Psoas muscle (tissue), 8 donors: ENCODE results near the gene NSMCE3. TPM values are rescaled to one million over a fixed set of nuclear protein-coding genes. Genes with fewer than 3 reads are reported as not detected.

Experiments used
- ATAC-seq, 4 donors: fragments of 200-7000 bp; cut with Tn5 transposase; one replicate each; pipeline ENCODE4 v1.9.1; 2020; ENCODE audit warnings: moderate library complexity in 3 of 4, mild to moderate bottlenecking in 2 of 4
- DNase-seq, 2 donors: peaks; one replicate each; pipeline ENCODE4 v3.0.0-alpha.2; 2020
- H3K27ac ChIP-seq: fragments of 200-600 bp; one replicate; pipeline ENCODE4 v1.8.0; 2022
- H3K27me3 ChIP-seq, 3 donors: fragments of 200-600 bp in 1 of 3; one replicate each; pipeline versions ENCODE4 v1.6.1 to v1.8.0; 2013 to 2022; ENCODE audit warnings: low read length in 2 of 3, mild to moderate bottlenecking in 2 of 3, moderate library complexity in 1 of 3; ENCODE audit not compliant: insufficient read depth in 3 of 3
- H3K36me3 ChIP-seq, 2 donors: fragments of 200-600 bp in 1 of 2; one replicate each; pipeline versions ENCODE4 v1.6.1 to v1.8.0; 2013 to 2022; ENCODE audit warnings: low read depth in 1 of 2, mild to moderate bottlenecking in 1 of 2, moderate library complexity in 1 of 2; ENCODE audit not compliant: insufficient read depth in 1 of 2
- H3K4me1 ChIP-seq: fragments of 200-600 bp; one replicate; pipeline ENCODE4 v1.8.0; 2022
- H3K4me3 ChIP-seq: fragments of 200-600 bp; one replicate; pipeline ENCODE4 v1.8.0; 2022; ENCODE audit warnings: mild to moderate bottlenecking
- H3K9me3 ChIP-seq: fragments of 200-600 bp; one replicate; pipeline ENCODE4 v1.8.0; 2022
- WGBS, 3 donors: extraction: QIAGEN DNeasy Blood & Tissue Kit; methylation state at CpG; one replicate each; pipeline versions ENCODE4 v1.1.6 to v1.1.7; 2013; 5-methylcytosine and 5-hydroxymethylcytosine counted together
- intact Hi-C, 2 donors: fragments of 100-400 bp; cut with DNase I; formaldehyde crosslinking; loops; one replicate each; pipeline versions ENCODE4 v1.11.0 to v1.14.2; 2022
- polyA plus RNA-seq, 3 donors: library from polyadenylated mRNA; stranded (reverse); fragments of 200-250 nt; gene quantifications; one replicate each; pipeline ENCODE4 v1.2.3, GENCODE V29; 2013
- total RNA-seq, 4 donors: library from RNA; stranded (reverse); fragmentation: NEBNext Ultra II Directional in 2 of 4; extraction: Animal tissue kit (Norgen Biotek cat#: 25700) in 2 of 4; gene quantifications; one replicate each; pipeline versions ENCODE4 v1.2.1 to v1.2.4, GENCODE V29; 2021 to 2023
- TF ChIP-seq, protein P1 (sequence below): fragments of 200-600 bp; IDR thresholded peaks from one replicate; pipeline ENCODE4 v1.8.0; 2022; ENCODE audit warnings: antibody characterized with exemption
- donor health status: healthy with polysubstance abuse.
- donor health status: DM: no; HTN: no; CAD: no; lungs with moderate emphysema.
- donor health status: Bipolar disorder and iron deficiency.
- donor health status: healthy.
- donor health status: DM: yes; HTN: yes; CAD: no.
- donor health status: DM: no; HTN: no; CAD: no.
- donor health status: DM: no; HTN: no; CAD: no.
- donor health status: DM: yes; HTN: yes; CAD: no.

NSMCE3 gene
- total and polyA plus RNA-seq, 7 donors = 4.6 to 6.5 (median 5.5) TPM

DNA sequence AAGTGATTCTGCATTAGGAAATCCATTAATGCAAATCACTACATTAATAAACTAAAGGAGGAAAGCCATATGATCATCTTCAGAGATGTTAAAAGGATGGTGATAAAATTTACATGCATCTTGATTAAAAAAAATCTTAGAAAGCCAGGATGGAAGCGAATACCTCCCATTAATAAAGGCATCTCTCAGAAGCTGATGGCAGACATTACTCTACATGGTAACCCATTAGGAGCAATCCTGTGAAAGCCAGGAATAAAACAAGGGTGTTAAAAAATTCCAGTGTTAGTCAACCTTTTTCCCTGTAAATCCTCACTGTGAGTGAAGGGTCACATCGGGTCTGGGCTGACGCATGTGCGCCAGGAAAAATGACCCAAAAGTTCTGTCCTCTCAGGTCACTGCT lies 25.5 kb downstream of the NSMCE3 start:
- no peak overlapping the region for H3K4me3 ChIP-seq
- H3K9me3 ChIP-seq = peaks cover 10% of the 10 kb centered on the region
- no peaks in the 10 kb centered on the region for H3K4me1 ChIP-seq
- WGBS, 3 donors = 84 to 92% (median 87%) methylated on average over 4 of the region's 4 CpGs
- intact Hi-C loops = no loop called here
- DNase-seq (no peak), ATAC-seq (no peak)
- H3K27ac ChIP-seq = no peak overlapping the region
- TF ChIP-seq, protein P1, sequence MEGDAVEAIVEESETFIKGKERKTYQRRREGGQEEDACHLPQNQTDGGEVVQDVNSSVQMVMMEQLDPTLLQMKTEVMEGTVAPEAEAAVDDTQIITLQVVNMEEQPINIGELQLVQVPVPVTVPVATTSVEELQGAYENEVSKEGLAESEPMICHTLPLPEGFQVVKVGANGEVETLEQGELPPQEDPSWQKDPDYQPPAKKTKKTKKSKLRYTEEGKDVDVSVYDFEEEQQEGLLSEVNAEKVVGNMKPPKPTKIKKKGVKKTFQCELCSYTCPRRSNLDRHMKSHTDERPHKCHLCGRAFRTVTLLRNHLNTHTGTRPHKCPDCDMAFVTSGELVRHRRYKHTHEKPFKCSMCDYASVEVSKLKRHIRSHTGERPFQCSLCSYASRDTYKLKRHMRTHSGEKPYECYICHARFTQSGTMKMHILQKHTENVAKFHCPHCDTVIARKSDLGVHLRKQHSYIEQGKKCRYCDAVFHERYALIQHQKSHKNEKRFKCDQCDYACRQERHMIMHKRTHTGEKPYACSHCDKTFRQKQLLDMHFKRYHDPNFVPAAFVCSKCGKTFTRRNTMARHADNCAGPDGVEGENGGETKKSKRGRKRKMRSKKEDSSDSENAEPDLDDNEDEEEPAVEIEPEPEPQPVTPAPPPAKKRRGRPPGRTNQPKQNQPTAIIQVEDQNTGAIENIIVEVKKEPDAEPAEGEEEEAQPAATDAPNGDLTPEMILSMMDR = no peak
- no peaks in the 10 kb centered on the region for H3K36me3 ChIP-seq
- H3K27me3 ChIP-seq = no peaks in the 10 kb centered on the region

DNA sequence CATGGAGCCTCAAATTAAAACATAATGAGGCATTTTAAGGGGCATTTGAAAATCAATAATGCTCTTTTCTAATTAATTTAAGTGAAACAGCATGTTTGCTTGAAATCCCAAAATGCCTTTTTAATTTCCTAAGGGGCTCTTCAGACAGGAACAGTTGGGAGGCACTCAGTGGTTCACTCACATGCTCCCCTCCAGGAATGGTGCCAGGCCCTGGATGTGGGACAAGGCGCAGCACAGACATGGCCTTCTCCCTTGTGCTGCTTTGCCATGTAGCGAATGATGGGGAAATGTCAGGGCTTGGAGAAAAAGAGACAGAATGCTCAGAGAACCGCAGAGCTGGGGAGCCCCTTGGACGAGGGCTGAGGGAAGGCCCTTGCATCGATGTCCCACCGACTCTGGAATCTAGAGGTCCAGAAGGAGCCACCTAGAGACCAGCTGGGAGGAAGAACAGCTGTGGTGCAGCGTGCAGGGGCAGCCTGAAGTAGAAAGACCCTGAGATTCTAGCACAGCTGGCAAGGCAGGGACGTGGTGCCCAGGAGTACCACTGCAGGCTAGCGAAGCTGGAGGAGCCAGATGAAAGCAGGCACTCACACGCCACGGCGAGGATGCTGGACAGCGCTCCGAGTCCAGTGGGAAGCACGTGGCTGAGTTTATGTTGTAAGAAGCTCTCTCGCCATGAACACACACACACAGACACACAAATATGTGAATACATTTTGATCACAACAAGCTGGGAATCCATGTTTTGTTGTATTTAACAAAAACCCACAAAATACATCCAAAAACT lies 27.0 kb downstream of the NSMCE3 start:
- TF ChIP-seq, protein P1 = no peak
- Histone ChIP-seq H3K36me3 (no peaks in the 10 kb centered on the region), H3K27ac (no peak overlapping the region), H3K4me3 (no peak overlapping the region), H3K4me1 (no peaks in the 10 kb centered on the region), H3K9me3 (no peaks in the 10 kb centered on the region), H3K27me3 (no peaks in the 10 kb centered on the region)
- DNase-seq (no peak), ATAC-seq (no peak)
- intact Hi-C loops = no loop called here
- 29 to 44% (median 32%) methylated on average over 16 of the region's 16 CpGs for WGBS, 3 donors

DNA sequence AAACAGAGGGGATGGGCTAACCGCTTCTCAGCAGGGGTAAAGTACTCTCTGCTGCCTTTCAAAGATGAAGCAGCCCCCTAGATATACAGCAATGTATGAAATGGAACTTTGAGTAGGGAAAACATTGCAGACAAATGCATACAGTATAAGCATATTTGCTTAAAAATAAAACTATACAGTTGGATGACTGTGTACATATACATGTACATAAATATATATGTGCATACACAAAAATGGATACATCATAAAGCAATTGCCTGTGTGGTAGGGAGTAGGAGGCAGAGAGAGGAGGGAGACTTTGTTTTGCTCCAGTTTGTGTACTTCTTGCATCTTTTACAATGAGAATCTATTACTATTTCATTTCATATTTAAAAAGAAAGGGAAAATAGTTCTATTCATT lies 28.4 kb downstream of the NSMCE3 start:
- intact Hi-C loops = no loop called here

DNA sequence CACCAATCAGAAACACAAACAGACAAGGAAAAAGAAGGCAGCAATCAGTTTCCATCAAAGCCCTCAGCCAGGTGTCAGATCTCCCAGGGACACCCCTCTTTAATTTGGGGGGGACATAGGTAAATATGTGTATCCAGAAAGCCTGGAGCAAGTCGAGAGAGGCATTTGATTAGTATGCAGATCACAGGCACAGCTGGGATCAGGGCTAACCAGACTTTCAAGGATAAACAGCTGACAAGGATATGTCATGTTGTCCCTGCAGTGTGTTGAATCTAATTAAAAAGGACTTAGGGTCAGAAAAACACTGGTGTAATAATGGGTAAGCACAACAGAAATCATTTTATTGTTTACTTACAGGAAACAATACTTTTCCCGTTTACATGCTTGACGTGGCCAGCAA lies 30.2 kb downstream of the NSMCE3 start:
- no peak overlapping the region for H3K27ac ChIP-seq
- 42 to 52% (median 43%) methylated on average over 3 of the region's 3 CpGs for WGBS, 3 donors
- intact Hi-C loops = no loop called here
- DNase-seq (no peak), ATAC-seq (no peak)
- no peak overlapping the region for H3K4me3 ChIP-seq
- H3K9me3 ChIP-seq = no peaks in the 10 kb centered on the region
- no peaks in the 10 kb centered on the region for H3K4me1 ChIP-seq
- no peaks in the 10 kb centered on the region for H3K36me3 ChIP-seq
- TF ChIP-seq, protein P1 = no peak
- H3K27me3 ChIP-seq = peaks cover 0 to 2% (median 0%) of the 10 kb centered on the region in 3 donors

More for the DNA sequence above, 28.4 kb downstream of the NSMCE3 start:
- Histone ChIP-seq H3K36me3 (no peaks in the 10 kb centered on the region), H3K9me3 (no peaks in the 10 kb centered on the region), H3K27ac (no peak overlapping the region), H3K27me3 (no peaks in the 10 kb centered on the region), H3K4me3 (no peak overlapping the region), H3K4me1 (no peaks in the 10 kb centered on the region)
- TF ChIP-seq, protein P1 = no peak
- DNase-seq = no peak
- ATAC-seq = no peak
- 90 to 100% (median 93%) methylated on average over 1 of the region's 1 CpG for WGBS, 3 donors

DNA sequence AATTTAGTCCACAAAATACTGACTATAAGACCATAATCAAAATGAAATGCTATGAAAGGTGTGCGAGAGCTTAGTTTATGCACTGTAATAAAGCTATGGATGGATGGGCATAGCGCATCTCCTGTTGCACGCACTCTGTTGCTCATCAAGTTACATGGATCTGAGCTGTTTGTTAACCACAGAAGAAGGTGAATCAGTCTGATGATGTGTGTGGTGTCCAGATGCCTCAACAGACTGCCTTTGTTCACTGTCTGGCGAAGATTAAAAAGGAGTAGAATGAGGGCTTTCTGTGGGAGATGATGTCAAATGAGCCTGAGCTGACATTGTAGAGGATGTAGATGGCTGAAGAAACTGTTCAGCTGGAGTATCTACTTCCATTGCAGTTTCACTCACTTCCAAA lies 36.1 kb downstream of the NSMCE3 start:
- Histone ChIP-seq H3K27me3 (peaks cover 0 to 3% (median 2%) of the 10 kb centered on the region in 3 donors), H3K4me1 (no peaks in the 10 kb centered on the region), H3K27ac (no peak overlapping the region), H3K36me3 (no peaks in the 10 kb centered on the region), H3K9me3 (no peaks in the 10 kb centered on the region), H3K4me3 (no peak overlapping the region)
- intact Hi-C loops = no loop called here
- DNase-seq (no peak), ATAC-seq (no peak)
- TF ChIP-seq, protein P1 = no peak
- WGBS, 3 donors = 93 to 95% (median 94%) methylated on average over 4 of the region's 4 CpGs
